ENCODE measurements around the gene LNX1.

GRCh38 chr4:53450773-53451172, 140.5 kb downstream of the LNX1 start:
- TF ChIP-seq ZNF565 (CRISPR knock-in tag; conservative IDR thresholded peaks at IDR 0.05; ENCODE audit: low read depth) (no peak), OSR1 (CRISPR knock-in tag; IDR thresholded peaks at IDR 0.05) (no peak), ZFP30 (CRISPR knock-in tag; IDR thresholded peaks at IDR 0.05) (no peak), ZFP3 (CRISPR knock-in tag; IDR thresholded peaks at IDR 0.05) (no peak), CSDC2 (CRISPR knock-in tag; IDR thresholded peaks at IDR 0.05) (no peak), ISL1 (CRISPR knock-in tag; IDR thresholded peaks at IDR 0.05) (no peak), CSRNP3 (CRISPR knock-in tag; IDR thresholded peaks at IDR 0.05) (no peak), ARNTL (CRISPR knock-in tag; IDR thresholded peaks at IDR 0.05; ENCODE audit: borderline replicate concordance, low read depth) (no peak), PPARA (CRISPR knock-in tag; IDR thresholded peaks at IDR 0.05; ENCODE audit: borderline replicate concordance) (no peak), TOX (CRISPR knock-in tag; IDR thresholded peaks at IDR 0.05; ENCODE audit: borderline replicate concordance) (no peak), ZNF8 (CRISPR knock-in tag; IDR thresholded peaks at IDR 0.05) (no peak)
- TF ChIP-seq, protein P1, sequence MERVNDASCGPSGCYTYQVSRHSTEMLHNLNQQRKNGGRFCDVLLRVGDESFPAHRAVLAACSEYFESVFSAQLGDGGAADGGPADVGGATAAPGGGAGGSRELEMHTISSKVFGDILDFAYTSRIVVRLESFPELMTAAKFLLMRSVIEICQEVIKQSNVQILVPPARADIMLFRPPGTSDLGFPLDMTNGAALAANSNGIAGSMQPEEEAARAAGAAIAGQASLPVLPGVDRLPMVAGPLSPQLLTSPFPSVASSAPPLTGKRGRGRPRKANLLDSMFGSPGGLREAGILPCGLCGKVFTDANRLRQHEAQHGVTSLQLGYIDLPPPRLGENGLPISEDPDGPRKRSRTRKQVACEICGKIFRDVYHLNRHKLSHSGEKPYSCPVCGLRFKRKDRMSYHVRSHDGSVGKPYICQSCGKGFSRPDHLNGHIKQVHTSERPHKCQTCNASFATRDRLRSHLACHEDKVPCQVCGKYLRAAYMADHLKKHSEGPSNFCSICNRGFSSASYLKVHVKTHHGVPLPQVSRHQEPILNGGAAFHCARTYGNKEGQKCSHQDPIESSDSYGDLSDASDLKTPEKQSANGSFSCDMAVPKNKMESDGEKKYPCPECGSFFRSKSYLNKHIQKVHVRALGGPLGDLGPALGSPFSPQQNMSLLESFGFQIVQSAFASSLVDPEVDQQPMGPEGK (CRISPR knock-in tag; IDR thresholded peaks at IDR 0.05; ENCODE audit: borderline replicate concordance), result no peak
- TF ChIP-seq, protein P2, sequence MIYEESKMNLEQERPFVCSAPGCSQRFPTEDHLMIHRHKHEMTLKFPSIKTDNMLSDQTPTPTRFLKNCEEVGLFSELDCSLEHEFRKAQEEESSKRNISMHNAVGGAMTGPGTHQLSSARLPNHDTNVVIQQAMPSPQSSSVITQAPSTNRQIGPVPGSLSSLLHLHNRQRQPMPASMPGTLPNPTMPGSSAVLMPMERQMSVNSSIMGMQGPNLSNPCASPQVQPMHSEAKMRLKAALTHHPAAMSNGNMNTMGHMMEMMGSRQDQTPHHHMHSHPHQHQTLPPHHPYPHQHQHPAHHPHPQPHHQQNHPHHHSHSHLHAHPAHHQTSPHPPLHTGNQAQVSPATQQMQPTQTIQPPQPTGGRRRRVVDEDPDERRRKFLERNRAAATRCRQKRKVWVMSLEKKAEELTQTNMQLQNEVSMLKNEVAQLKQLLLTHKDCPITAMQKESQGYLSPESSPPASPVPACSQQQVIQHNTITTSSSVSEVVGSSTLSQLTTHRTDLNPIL (CRISPR knock-in tag; IDR thresholded peaks at IDR 0.05; ENCODE audit: low read depth), result no peak
